CMK (cell line): ENCODE results near the gene DNAJC21.
"Not testable (repeated sequence)": the region's sequence is repeated elsewhere in the genome, so short reads cannot be mapped to it uniquely, and the experiment has no call there.

Experiments used
- DNase-seq: peaks from one replicate; pipeline ENCODE4 v3.0.0-alpha.2; 2010; ENCODE audit warnings: low read depth

Gene DNAJC21

GRCh38 chr5:34929134-34929719 is at the start of gene DNAJC21:
DNAJC21 (plus strand) TSS chr5:34929559; CDS start chr5:34929820, 261 bp downstream.
- peak; percentile 86 for DNase-seq

- no peak for DNase-seq
Observed at GRCh38 chr5:34881246-34881645, 48.1 kb upstream of the DNAJC21 start.

DNA sequence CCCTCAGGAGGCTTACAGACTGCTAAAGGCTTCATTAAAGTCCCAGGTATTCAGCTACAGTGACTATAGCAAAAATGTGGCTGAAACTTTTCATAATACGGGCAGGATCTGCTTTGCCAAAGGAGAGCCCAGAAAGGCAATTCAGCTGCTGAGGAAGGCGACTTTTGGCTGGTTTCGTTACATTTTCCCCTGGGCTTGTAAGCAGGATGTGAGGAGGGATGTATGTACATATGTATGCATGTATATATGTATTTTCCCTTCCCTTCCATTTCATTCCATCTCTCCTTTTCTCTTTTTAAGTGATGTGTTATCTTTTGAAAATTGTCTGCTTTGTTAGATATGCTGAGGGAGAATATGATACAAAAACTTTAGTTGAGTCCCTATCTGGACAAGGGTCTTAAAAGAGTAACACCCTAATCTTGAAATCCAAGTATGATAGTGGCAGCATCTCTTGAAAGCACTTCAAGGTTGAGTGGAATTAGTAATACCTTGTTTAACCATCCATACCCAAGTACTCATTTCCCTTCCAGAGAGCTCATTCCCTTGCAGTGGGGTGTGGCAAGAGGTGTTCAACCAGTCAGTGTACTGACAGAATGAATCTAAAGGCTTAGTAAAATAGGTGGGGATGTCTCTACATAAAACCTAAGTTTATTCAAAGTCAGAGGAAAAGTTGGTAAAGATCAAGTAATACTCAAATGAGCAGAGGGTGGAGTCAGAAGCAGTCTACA is 42.8 kb upstream of the DNAJC21 start:
- DNase-seq, result no peak

DNA sequence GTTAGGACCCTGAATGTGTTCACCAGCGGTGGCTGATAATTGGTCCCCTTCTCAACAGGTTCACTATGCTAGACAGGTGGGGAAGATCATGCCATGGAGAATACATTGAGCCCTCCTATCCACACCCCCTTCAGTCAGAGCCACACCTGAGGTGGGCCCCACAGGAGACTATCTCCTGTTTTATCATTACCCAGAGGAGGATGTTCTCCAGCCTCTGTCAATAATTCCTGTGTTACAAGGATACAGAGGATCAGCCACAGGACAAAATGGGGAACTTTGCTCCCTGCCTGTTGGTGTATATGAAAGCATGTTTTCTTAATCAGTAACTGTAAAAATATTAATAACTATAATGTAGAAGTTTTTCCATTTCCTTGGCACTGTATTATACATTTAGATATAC is 40.0 kb upstream of the DNAJC21 start:
- no peak for DNase-seq

DNA sequence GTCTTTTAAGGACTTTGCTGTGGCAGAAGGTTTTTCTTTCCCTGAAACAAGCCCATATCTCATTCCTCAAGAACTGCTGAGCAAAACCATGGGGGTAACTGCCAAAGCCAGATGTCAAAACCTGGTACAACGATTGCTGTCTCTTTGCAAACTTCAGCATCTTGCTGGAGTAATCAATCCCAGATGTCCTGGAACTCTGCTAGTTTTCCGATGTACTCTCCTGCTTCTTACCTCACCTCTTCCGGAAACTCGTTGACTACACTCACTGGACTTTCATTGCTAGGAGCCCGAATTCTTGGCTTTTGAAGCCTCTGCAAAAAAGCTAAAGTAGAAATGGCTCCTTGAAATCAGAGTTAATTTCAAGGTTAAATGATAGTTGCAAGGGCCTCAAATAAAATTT is 37.4 kb upstream of the DNAJC21 start:
- no peak for DNase-seq

DNA sequence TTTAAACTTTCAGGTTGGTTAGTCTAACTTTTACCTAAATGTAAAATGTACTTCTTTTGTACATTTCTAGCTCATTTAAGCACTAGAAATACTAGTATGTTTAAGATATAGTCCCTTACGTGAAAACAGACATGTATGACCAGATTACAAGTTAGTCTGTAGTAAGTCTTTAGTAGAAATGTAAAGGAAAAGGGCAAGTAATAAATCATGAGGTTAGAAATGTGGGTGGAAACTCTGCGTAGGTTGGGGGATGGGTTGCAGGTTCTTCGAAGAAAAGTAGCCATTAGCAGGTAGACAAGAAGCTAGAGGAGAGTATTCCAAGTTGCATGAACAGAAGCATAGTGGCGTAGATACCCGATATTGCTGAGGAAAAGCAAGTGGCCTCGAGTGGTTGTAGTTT is 36.9 kb upstream of the DNAJC21 start:
- DNase-seq, result no peak

- no peak for DNase-seq
Observed at GRCh38 chr5:34894716-34895115, 34.6 kb upstream of the DNAJC21 start.

DNA sequence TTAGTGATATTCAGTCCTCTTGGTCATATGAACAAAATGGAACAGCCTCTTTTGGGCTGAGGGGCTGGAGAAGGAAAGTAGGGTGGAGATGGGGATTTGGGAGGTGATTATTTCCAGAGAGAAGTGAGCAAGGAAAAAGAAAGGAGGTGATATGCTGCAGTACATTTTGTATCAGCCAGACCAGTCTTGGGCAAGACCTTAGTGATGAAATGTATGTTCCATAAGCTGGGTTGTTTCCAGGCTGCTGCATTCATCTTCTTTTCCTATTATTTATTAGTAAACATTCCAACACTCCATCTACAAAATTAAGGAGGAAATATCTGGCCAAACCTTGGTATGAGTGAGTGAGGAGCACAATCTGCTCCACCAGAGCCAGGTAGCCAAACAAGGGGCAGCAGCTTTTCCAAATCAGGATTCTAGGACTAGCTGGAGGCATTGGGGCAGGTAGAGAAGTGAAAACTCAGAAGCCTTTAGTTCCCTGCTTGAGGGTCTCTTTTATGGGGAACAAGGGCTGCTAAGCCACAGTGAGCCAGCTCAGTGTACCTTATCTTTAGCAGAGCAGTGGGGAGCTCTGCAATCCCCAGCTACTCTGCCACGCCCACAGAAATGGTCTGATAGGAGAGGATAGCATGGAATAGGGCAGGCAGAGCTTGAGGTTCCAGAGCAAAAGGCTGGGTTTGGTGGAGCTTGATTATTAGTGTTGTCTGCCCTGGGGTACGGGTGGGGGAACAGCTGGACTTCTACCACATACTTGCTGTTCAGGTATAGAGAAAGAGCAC is 33.5 kb upstream of the DNAJC21 start:
- no peak for DNase-seq

DNA sequence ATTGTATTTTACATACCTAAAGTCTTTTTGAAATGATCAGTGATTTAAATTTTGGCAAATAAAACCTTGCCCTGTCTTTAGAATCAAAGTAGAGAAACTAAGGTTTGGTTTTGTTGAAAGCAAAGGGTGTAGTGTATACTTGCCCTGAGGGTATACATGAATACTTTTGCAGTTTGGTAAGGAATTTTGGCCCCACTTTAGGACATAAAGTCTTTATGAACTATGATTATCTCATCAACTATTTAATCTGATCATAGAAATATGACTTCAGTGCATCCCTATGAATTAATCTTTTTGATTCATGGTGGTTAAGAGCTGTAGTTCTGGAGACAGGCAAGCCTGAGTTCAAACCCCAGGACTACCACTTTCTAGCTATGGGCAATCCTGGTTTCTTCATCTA is 31.7 kb upstream of the DNAJC21 start:
- no peak for DNase-seq

GRCh38 chr5:34898258-34898895 is 31.0 kb upstream of the DNAJC21 start:
- DNase-seq, result no peak

GRCh38 chr5:34899066-34899465 is 30.3 kb upstream of the DNAJC21 start:
- DNase-seq, result no peak

DNA sequence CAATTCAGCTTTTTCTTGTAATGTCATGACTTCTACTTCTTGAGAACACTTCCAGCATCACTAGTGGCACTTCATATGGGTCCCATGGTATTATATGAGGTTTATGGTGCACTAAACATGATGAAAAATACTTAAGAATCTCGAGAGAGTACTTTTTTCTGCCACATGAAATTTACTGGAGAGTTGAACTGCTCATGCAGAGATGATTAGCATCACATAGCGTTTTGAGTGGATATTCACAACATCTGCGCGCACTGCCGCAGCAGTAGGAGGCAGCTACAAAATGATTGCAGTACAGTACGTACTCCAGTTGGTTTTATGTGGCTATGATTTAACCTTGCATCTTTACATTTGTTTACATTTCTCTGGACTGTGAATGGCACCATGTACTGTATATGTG is 28.7 kb upstream of the DNAJC21 start:
- DNase-seq, result no peak

DNA sequence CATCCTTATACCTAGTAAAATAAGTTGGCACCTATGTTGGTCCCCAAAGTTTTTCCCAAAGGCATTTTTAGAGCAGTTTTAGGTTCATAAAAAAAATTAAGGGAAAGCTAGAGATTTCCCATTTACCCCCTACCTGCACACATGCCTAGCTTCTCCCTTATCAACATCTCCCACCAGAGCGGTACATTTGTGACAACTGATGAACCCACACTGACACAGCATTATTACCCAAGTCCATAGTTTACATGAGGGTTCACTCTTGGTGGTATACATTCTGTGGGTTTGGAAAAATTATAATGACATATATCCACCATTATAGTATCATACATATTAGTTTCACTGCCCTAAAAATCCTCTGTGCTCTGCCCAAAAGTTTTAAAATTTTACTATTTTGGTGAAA is 26.1 kb upstream of the DNAJC21 start:
- no peak for DNase-seq

GRCh38 chr5:34905564-34905963 is 23.8 kb upstream of the DNAJC21 start:
- DNase-seq, result no peak

DNA sequence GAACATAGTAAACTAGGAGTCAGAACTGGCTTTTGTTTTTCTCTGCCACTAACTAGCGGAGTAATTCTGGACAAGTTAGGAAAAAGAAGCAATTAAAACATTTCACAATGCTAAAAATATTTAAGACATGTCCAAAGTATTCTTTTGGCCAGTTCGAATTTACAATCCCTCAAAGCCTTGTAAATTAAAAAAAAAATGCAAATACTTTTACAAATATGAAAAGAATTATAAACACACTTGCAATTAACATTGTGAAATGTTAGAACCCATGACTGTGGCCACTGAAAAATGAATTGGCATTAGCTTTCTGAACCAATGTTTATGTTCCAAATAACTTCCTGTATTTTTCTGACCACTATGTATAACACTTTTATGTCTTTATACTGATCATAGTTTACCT is 16.3 kb upstream of the DNAJC21 start:
- DNase-seq, result no peak

GRCh38 chr5:34914671-34915138 is 14.7 kb upstream of the DNAJC21 start:
- DNase-seq, result no peak

GRCh38 chr5:34915139-34915855 is 14.1 kb upstream of the DNAJC21 start, which contains the start of the genes BRIX1 and RAD1:
BRIX1 (plus strand) TSS chr5:34915711; CDS start chr5:34915739, 28 bp downstream.
RAD1 (minus strand) TSS chr5:34915504; CDS start chr5:34914892, 612 bp downstream.
- DNase-seq, result peak; percentile 95

DNA sequence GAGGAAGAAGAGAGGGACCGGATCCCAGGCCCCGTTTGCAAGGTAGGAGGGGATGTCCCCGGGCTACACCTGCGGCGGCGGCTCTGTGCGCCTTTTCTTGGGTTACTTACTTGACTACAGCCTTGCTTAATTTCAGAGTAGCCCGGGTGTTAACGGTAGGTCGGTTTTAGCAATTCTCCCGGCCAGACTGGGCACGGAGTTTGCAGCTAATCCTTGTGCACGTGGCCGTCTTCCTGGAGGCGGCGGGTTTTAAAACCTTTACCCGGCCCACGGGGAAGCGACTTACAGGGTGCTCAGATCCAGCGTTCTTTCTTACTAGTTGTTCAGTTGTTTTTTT is 13.5 kb upstream of the DNAJC21 start:
- no peak for DNase-seq

DNA sequence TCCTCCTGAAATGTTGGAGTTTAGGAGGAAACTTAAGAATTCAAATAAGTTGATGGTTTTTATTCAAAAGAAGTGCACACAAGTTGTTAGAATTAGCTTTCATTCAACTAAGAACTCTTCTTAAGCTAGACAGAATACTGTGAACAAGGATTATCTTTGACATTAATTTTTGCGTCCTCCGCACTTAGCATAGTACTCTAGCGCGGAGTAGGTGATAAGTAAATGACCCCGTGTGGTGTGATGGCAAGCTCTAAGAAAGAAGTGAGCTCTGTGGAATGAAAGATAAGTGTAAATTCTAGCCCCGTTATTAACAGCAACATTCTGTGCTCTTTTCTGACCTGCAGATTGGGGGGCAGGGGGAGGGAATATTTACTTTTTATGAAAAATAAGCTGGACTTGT is 12.8 kb upstream of the DNAJC21 start:
- DNase-seq, result no peak

DNA sequence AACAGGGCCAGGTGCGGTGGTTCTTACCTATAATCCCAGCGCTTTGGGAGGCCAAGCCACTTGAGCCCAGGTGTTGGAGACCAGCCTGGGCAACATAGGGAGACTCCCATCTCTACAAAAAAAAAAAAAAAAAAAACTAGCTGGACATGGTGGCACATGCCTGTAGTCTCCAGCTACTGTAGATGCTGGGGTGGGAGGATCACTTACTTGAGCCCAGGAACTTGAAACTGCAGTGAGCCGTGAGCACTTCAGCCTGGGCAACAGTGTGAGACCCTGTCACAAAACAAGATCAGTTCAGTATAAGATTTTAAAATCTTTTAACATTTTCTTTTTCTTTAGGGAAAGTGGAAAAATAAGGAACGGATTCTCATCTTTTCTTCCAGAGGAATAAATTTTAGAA is 11.3 kb upstream of the DNAJC21 start:
- DNase-seq, result no peak

DNA sequence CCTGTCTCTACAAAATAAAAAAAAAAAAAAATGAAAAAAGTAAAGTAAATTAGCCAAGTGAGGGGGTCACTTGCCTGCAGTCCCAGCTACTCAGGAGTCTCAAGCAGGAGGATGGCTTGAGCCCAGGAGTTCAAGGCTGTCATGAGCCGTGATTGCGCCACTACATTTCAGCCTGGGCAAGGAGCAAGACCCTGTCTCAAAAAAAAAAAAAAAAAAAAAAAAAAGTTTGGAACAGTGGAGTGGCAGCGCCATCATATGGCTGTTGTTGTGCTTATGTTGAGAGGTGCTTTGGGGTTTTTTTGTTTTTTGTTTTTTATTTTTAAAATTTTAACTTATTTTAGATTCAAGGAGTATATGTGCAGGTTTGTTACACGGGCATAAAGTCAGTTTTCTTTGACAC is 10.3 kb upstream of the DNAJC21 start:
- no peak for DNase-seq

DNA sequence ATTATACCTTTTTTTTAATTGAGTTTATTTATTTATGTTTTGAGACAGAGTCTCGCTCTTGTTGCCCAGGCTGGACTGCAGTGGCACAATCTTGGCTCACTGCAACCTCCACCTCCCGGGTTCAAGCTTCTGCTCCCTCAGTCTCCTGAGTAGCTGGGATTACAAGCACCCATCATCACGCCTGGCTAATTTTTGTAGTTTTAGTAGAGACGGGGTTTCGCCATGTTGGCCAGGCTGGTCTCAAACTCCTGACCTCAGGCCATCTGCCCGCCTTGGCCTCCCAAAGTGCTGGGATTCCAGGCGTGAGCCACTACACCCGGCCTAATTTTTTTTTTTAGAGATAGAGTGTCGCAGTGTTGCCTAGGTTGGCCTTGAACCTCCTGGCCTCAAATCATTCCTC is 6.1 kb upstream of the DNAJC21 start:
- not testable (repeated sequence) for DNase-seq
